Measurements from ENCODE around the gene PARD3.

GRCh38 chr10:34580643-34581042 lies 234.5 kb downstream of the PARD3 start:
- TF ChIP-seq, protein P1, sequence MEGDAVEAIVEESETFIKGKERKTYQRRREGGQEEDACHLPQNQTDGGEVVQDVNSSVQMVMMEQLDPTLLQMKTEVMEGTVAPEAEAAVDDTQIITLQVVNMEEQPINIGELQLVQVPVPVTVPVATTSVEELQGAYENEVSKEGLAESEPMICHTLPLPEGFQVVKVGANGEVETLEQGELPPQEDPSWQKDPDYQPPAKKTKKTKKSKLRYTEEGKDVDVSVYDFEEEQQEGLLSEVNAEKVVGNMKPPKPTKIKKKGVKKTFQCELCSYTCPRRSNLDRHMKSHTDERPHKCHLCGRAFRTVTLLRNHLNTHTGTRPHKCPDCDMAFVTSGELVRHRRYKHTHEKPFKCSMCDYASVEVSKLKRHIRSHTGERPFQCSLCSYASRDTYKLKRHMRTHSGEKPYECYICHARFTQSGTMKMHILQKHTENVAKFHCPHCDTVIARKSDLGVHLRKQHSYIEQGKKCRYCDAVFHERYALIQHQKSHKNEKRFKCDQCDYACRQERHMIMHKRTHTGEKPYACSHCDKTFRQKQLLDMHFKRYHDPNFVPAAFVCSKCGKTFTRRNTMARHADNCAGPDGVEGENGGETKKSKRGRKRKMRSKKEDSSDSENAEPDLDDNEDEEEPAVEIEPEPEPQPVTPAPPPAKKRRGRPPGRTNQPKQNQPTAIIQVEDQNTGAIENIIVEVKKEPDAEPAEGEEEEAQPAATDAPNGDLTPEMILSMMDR (IDR thresholded peaks at IDR 0.05) = no peak
- TF ChIP-seq EP300 (IDR thresholded peaks at IDR 0.05) = no peak
